OCI-LY7 (cell line): ENCODE data around the gene RGS7BP.

Experiments
- CTCF ChIP-seq: fragments of 200-600 bp; sonication (generic); conservative IDR thresholded peaks from 2 replicates; pipeline ENCODE4 v1.5.1; 2014; ENCODE audit warnings: mild to moderate bottlenecking, antibody characterized with exemption, low read length, moderate library complexity, mixed read lengths
- EZH2phosphoT487 ChIP-seq: fragments of 200-600 bp; sonication (generic); IDR thresholded peaks from 2 replicates; pipeline ENCODE4 v1.6.1; 2018; ENCODE audit warnings: low read depth, borderline replicate concordance, mild to moderate bottlenecking, mixed run types, antibody characterized with exemption, low read length, moderate library complexity, mixed read lengths

DNA sequence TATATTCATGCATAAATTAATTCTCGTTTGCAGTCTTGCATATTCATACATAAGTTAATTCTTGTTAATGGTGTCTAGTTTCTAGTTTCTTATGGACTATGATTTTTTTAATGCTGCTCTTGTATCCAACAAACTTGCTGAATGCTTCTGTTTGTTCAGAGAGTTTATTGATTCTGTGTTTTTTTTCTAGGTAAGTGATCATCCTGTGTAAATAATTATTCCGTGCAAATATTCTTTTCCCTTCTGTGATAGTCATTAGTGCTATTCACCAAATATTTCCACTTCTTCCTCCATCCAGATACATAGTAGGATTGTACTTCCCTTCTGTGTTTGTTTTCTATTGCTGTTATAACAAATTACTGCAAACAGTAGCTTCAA lies 148.7 kb downstream of the RGS7BP start:
- TF ChIP-seq CTCF (no peak), EZH2phosphoT487 (no peak)
